ENCODE measurements around the gene CNTN2.

GRCh38 chr1:205059660-205060059, 16.6 kb downstream of the CNTN2 start:
- TF ChIP-seq EZH2 (IDR thresholded peaks at IDR 0.05; ENCODE audit: low read depth) (no peak), CTCF (conservative IDR thresholded peaks at IDR 0.05) (no peak)

Measured in PC-9 (cell line).